ENCODE measurements around the gene VWC2.

Gene VWC2

DNA sequence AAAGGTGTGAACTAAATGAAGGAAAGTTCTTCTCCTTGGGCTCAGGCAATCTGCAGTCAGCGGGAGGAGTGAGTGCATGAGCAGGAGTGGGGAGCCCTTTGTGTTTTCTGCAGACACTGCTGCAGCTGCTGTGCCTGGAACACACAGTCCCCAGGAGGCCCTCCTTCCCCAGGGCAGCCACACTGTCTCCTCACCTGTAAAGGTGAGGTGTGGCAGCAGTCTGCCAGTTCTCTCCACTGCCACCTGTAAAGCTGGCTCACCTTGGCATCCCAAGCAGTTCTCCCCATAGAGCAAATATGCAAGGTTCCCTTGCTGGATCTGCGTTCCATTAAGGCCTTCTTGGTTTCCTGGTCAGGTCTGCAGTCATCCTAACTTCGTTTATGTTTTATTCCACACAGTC is 5.2 kb upstream of the VWC2 start:
- DNase-seq (ENCODE audit: extremely low read depth, low read depth), result no peak
- TF ChIP-seq CTCF (IDR thresholded peaks at IDR 0.05; ENCODE audit: low read depth, low read length), result no peak

GRCh38 chr7:49768835-49769234 is 4.6 kb upstream of the VWC2 start:
- TF ChIP-seq CTCF (IDR thresholded peaks at IDR 0.05; ENCODE audit: low read depth, low read length), result no peak
- no peak for DNase-seq (ENCODE audit: extremely low read depth, low read depth)

- TF ChIP-seq CTCF (IDR thresholded peaks at IDR 0.05; ENCODE audit: low read depth, low read length), result no peak
- no peak for DNase-seq (ENCODE audit: extremely low read depth, low read depth)
These were observed 4.1 kb upstream of the VWC2 start for GRCh38 chr7:49769285-49769857.

DNA sequence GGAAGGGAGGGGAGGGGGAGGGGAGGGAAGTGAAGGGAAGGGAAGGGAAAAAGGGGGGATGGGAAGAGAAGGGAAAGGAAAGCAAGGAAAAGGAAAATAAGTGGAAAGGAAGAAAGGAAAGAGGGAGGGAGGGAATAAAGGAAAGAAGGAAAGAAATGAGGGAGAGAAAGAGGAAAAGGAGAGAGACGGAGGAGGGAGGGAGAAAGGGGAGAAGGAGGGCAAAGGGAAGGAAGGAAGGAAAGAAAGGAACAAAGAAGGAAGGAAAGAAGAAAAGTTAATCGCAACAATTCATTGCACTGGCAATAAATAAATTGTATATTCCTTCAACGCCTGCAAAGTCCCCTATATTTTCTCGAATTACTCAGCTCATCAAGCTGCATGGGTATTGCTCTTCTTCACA is 2.6 kb upstream of the VWC2 start:
- TF ChIP-seq CTCF (IDR thresholded peaks at IDR 0.05; ENCODE audit: low read depth, low read length), result no peak
- DNase-seq (ENCODE audit: extremely low read depth, low read depth), result no peak

GRCh38 chr7:49771427-49772176 is 1.8 kb upstream of the VWC2 start:
- DNase-seq (ENCODE audit: extremely low read depth, low read depth), result no peak
- no peak for TF ChIP-seq CTCF (IDR thresholded peaks at IDR 0.05; ENCODE audit: low read depth, low read length)

- no peak for DNase-seq (ENCODE audit: extremely low read depth, low read depth)
- TF ChIP-seq CTCF (IDR thresholded peaks at IDR 0.05; ENCODE audit: low read depth, low read length), result no peak
These were observed 571 bp upstream of the VWC2 start for GRCh38 chr7:49772916-49773217.

DNA sequence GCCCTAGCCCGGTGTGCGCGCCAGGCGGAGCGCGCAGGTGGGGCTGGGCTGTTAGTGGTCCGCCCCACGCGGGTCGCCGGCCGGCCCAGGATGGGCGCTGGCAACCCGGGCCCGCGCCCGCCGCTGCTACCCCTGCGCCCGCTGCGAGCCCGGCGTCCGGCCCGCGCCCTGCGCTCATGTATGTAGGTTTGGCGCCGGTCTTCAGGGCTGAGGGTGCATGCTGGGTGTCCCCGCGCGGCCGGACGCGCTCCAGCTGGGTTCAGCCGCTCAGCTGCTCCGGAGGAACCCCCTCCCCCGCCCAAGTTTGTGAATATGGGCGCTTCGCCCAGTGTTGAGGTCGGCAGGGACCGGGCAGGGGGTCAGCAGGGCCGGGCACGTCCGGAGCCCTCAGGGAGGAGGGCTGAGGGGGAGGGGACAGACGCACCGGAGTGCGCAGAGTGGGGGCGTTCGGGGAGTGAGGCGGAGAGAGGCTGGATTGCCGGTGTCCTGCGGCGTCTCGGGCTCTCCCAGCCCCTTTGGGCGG is 559 bp downstream of the VWC2 start:
- no peak for DNase-seq (ENCODE audit: extremely low read depth, low read depth)

More for the DNA sequence above, 559 bp downstream of the VWC2 start:
- TF ChIP-seq CTCF (IDR thresholded peaks at IDR 0.05; ENCODE audit: low read depth, low read length), result no peak
